Measurements from ENCODE around the gene DAD1.

The DAD1 gene

GRCh38 chr14:22536853-22537338 is 52.1 kb downstream of the DAD1 start:
- DNase-seq (ENCODE audit: low read depth in 2 of 2): peak; percentile 75 to 87

- DNase-seq (ENCODE audit: low read depth in 2 of 2): no peak
These were observed 53.1 kb downstream of the DAD1 start for GRCh38 chr14:22535916-22536315.

GRCh38 chr14:22535126-22535525 is 53.9 kb downstream of the DAD1 start:
- no peak for DNase-seq (ENCODE audit: low read depth in 2 of 2)

- DNase-seq (ENCODE audit: low read depth in 2 of 2): no peak
These were observed 54.5 kb downstream of the DAD1 start for GRCh38 chr14:22534547-22534946.

GRCh38 chr14:22533739-22534359 is 55.2 kb downstream of the DAD1 start:
- DNase-seq (ENCODE audit: low read depth in 2 of 2): no peak

GRCh38 chr14:22533057-22533704 is 55.8 kb downstream of the DAD1 start:
- DNase-seq (ENCODE audit: low read depth in 2 of 2): no peak

GRCh38 chr14:22532345-22533056 is 56.5 kb downstream of the DAD1 start:
- DNase-seq (ENCODE audit: low read depth in 2 of 2): no peak

- DNase-seq (ENCODE audit: low read depth in 2 of 2): no peak
These were observed 57.3 kb downstream of the DAD1 start for GRCh38 chr14:22531451-22532344.

- DNase-seq (ENCODE audit: low read depth in 2 of 2): no peak
These were observed 58.9 kb downstream of the DAD1 start for GRCh38 chr14:22530127-22530526.

- DNase-seq (ENCODE audit: low read depth in 2 of 2): no peak
These were observed 62.3 kb downstream of the DAD1 start for GRCh38 chr14:22526744-22527143.

- no peak for DNase-seq (ENCODE audit: low read depth in 2 of 2)
These were observed 62.8 kb downstream of the DAD1 start for GRCh38 chr14:22526218-22526617.

- no peak for DNase-seq (ENCODE audit: low read depth in 2 of 2)
These were observed 64.3 kb downstream of the DAD1 start for GRCh38 chr14:22524784-22525161.

GRCh38 chr14:22524115-22524783 is 64.8 kb downstream of the DAD1 start:
- no peak for DNase-seq (ENCODE audit: low read depth in 2 of 2)

- DNase-seq (ENCODE audit: low read depth in 2 of 2): no peak
These were observed 65.7 kb downstream of the DAD1 start for GRCh38 chr14:22523283-22523682.

GRCh38 chr14:22522466-22522957 is 66.5 kb downstream of the DAD1 start:
- DNase-seq (ENCODE audit: low read depth in 2 of 2): no peak

- no peak for DNase-seq (ENCODE audit: low read depth in 2 of 2)
These were observed 67.4 kb downstream of the DAD1 start for GRCh38 chr14:22521449-22522239.

GRCh38 chr14:22520796-22521195 is 68.2 kb downstream of the DAD1 start:
- DNase-seq (ENCODE audit: low read depth in 2 of 2): no peak

- DNase-seq (ENCODE audit: low read depth in 2 of 2): no peak
These were observed 68.9 kb downstream of the DAD1 start for GRCh38 chr14:22519877-22520685.

GRCh38 chr14:22518073-22518472 is 71.0 kb downstream of the DAD1 start:
- DNase-seq (ENCODE audit: low read depth in 2 of 2): no peak

Data from activated CD8-positive, alpha-beta memory T cell treated with anti-CD3 and anti-CD28 coated beads for 4 hours (primary cell).